IMR-90 (cell line): ENCODE measurements around the gene ACAT2. TPM values are rescaled to one million over a fixed set of nuclear protein-coding genes. Genes with fewer than 3 reads are reported as not detected.

Experiments used
- ATAC-seq: fragments of 200-7000 bp; cut with Tn5 transposase; 2 replicates; pipeline ENCODE4 v1.9.1; 2020; ENCODE audit warnings: low read depth, mild to moderate bottlenecking, moderate library complexity
- BruUV-seq: library from RNA; stranded (reverse); fragments of 400-500 nt; replicated peaks from 2 replicates; lab custom pipeline; 2021; lab: Mats Ljungman, UMichigan
- CTCF ChIA-PET: fragments of 300-600 bp; formaldehyde crosslinking; extraction: SDS; loops from one replicate; lab custom pipeline; 2021; ENCODE audit warnings: antibody characterized with exemption; lab: Yijun Ruan, JAX
- POLR2A ChIA-PET: fragments of 300-600 bp; sonication (Branson Sonifier 250); formaldehyde crosslinking; loops from one replicate; lab custom pipeline; 2022; ENCODE audit warnings: antibody characterized with exemption; ENCODE audit not compliant: unreplicated experiment; lab: Charles Lee
- DNase-seq: peaks from one replicate; pipeline ENCODE4 v3.0.0; 2013
- H2AFZ ChIP-seq: replicated peaks from 2 replicates; pipeline ENCODE3; 2013; ENCODE audit warnings: low read length, mild to moderate bottlenecking; ENCODE audit not compliant: poor library complexity
- H2AK5ac ChIP-seq: 2 replicates; pipeline ENCODE4 v1.6.1; 2013; ENCODE audit warnings: low read depth, low read length, inconsistent platforms
- H2AK9ac ChIP-seq: replicated peaks from 2 replicates; pipeline ENCODE3; 2013; ENCODE audit warnings: mild to moderate bottlenecking, low read depth, low read length, moderate library complexity; ENCODE audit not compliant: poor library complexity
- H2BK120ac ChIP-seq: 2 replicates; pipeline ENCODE4 v1.6.1; 2013; ENCODE audit warnings: low read depth, low read length, inconsistent platforms
- H2BK15ac ChIP-seq: 3 replicates; pipeline ENCODE4 v1.6.1; 2013; ENCODE audit warnings: low read depth, low read length, inconsistent platforms
- H2BK20ac ChIP-seq: 2 replicates; pipeline ENCODE4 v1.6.1; 2013; ENCODE audit warnings: low read depth, mild to moderate bottlenecking, inconsistent platforms, low read length, moderate library complexity
- H2BK5ac ChIP-seq: 2 replicates; pipeline ENCODE4 v1.6.1; 2013; ENCODE audit warnings: mild to moderate bottlenecking, low read depth, low read length, inconsistent platforms; ENCODE audit not compliant: poor library complexity, severe bottlenecking
- H3K14ac ChIP-seq: replicated peaks from 2 replicates; pipeline ENCODE4 v1.6.1; 2013; ENCODE audit warnings: low read depth, low read length, inconsistent platforms
- H3K18ac ChIP-seq: 2 replicates; pipeline ENCODE4 v1.6.1; 2013; ENCODE audit warnings: low read depth, low read length, control low read depth
- H3K23ac ChIP-seq: 2 replicates; pipeline ENCODE4 v1.6.1; 2013; ENCODE audit warnings: low read depth, low read length, inconsistent platforms
- H3K27ac ChIP-seq: 2 replicates; pipeline ENCODE4 v1.5.1; 2013; ENCODE audit warnings: mild to moderate bottlenecking, control low read depth, low read length; ENCODE audit not compliant: insufficient read depth
- H3K27me3 ChIP-seq: 2 replicates; pipeline ENCODE4 v1.6.1; 2013; ENCODE audit warnings: low read length; ENCODE audit not compliant: control insufficient read depth, insufficient read depth
- H3K36me3 ChIP-seq: 2 replicates; pipeline ENCODE4 v1.6.1; 2013; ENCODE audit warnings: low read length, mixed read lengths; ENCODE audit not compliant: control insufficient read depth, insufficient read depth
- H3K4ac ChIP-seq: 2 replicates; pipeline ENCODE4 v1.6.1; 2013; ENCODE audit warnings: low read depth, low read length, inconsistent platforms
- H3K4me1 ChIP-seq: 2 replicates; pipeline ENCODE4 v1.6.1; 2013; ENCODE audit warnings: low read length, mixed read lengths; ENCODE audit not compliant: control insufficient read depth, insufficient read depth
- H3K4me2 ChIP-seq: 2 replicates; pipeline ENCODE4 v1.6.1; 2013; ENCODE audit warnings: low read depth, mild to moderate bottlenecking, control low read depth, low read length, moderate library complexity
- H3K4me3 ChIP-seq: 2 replicates; pipeline ENCODE4 v1.5.1; 2013; ENCODE audit warnings: low read depth, mild to moderate bottlenecking, control low read depth, low read length, moderate library complexity; ENCODE audit not compliant: insufficient read depth
- H3K56ac ChIP-seq: 2 replicates; pipeline ENCODE4 v1.6.1; 2013; ENCODE audit warnings: low read length, inconsistent platforms; ENCODE audit not compliant: insufficient read depth; ENCODE audit errors: extremely low read depth
- H3K79me1 ChIP-seq, 2 experiments: 2 replicates each; pipeline ENCODE4 v1.6.1; 2013; ENCODE audit warnings: low read length in 2 of 2, inconsistent platforms in 1 of 2, low read depth in 1 of 2
- H3K9ac ChIP-seq: 2 replicates; pipeline ENCODE4 v1.6.1; 2013; ENCODE audit warnings: low read depth, low read length, control low read depth
- H3K9me1 ChIP-seq: 2 replicates; pipeline ENCODE4 v1.6.1; 2013; ENCODE audit warnings: low read length, inconsistent platforms; ENCODE audit not compliant: insufficient read depth
- H3K9me3 ChIP-seq: 2 replicates; pipeline ENCODE4 v1.6.1; 2013; ENCODE audit warnings: low read length; ENCODE audit not compliant: control insufficient read depth, insufficient read depth
- H4K20me1 ChIP-seq: 2 replicates; pipeline ENCODE4 v1.6.1; 2013; ENCODE audit warnings: low read length, inconsistent platforms; ENCODE audit not compliant: insufficient read depth
- H4K5ac ChIP-seq: 2 replicates; pipeline ENCODE4 v1.6.1; 2013; ENCODE audit warnings: mild to moderate bottlenecking, low read depth, low read length, control low read depth
- H4K8ac ChIP-seq, 2 experiments: 2 replicates each; pipeline ENCODE4 v1.6.1; 2013; ENCODE audit warnings: low read depth in 2 of 2, low read length in 2 of 2, control low read depth in 1 of 2, inconsistent platforms in 1 of 2
- H4K91ac ChIP-seq: 2 replicates; pipeline ENCODE4 v1.6.1; 2013; ENCODE audit warnings: low read depth, low read length, inconsistent platforms; ENCODE audit not compliant: insufficient read depth
- BHLHE40 ChIP-seq: fragments of 150-350 bp; IDR thresholded peaks from 2 replicates; pipeline ENCODE4 v1.6.1; 2016; ENCODE audit warnings: mild to moderate bottlenecking, low read depth, low read length
- CEBPB ChIP-seq: IDR thresholded peaks from 2 replicates; pipeline ENCODE4 v1.6.1; 2012; ENCODE audit warnings: low read depth, low read length, improper control_type of control experiment
- CHD1 ChIP-seq: IDR thresholded peaks from 2 replicates; pipeline ENCODE4 v1.6.1; 2012; ENCODE audit warnings: low read depth, low read length, improper control_type of control experiment
- CTCF ChIP-seq: conservative IDR thresholded peaks from 2 replicates; pipeline ENCODE4 v1.5.1; 2012; ENCODE audit warnings: mild to moderate bottlenecking, low read depth, low read length, improper control_type of control experiment
- ELK1 ChIP-seq: fragments of 150-350 bp; IDR thresholded peaks from 2 replicates; pipeline ENCODE4 v1.6.1; 2016; ENCODE audit warnings: low read depth, mild to moderate bottlenecking, low read length, moderate library complexity, borderline replicate concordance
- FOS ChIP-seq: fragments of 150-350 bp; IDR thresholded peaks from 2 replicates; pipeline ENCODE4 v1.6.1; 2016; ENCODE audit warnings: low read depth, low read length
- MAFK ChIP-seq: IDR thresholded peaks from 2 replicates; pipeline ENCODE4 v1.6.1; 2012; ENCODE audit warnings: low read depth, low read length, improper control_type of control experiment
- MAZ ChIP-seq: IDR thresholded peaks from 2 replicates; pipeline ENCODE4 v1.6.1; 2012; ENCODE audit warnings: low read depth, mild to moderate bottlenecking, low read length, improper control_type of control experiment, moderate library complexity, borderline replicate concordance
- MXI1 ChIP-seq: IDR thresholded peaks from 2 replicates; pipeline ENCODE4 v1.6.1; 2012; ENCODE audit warnings: low read depth, mild to moderate bottlenecking, low read length, moderate library complexity, borderline replicate concordance
- NFE2L2 ChIP-seq: fragments of 150-350 bp; IDR thresholded peaks from 2 replicates; pipeline ENCODE4 v1.6.1; 2016; ENCODE audit warnings: low read depth, mild to moderate bottlenecking, low read length
- POLR2A ChIP-seq: IDR thresholded peaks from 2 replicates; pipeline ENCODE4 v1.6.1; 2012; ENCODE audit warnings: mild to moderate bottlenecking, low read depth, low read length
- RAD21 ChIP-seq: IDR thresholded peaks from 2 replicates; pipeline ENCODE4 v1.6.1; 2012; ENCODE audit warnings: low read length, improper control_type of control experiment
- RCOR1 ChIP-seq: IDR thresholded peaks from 2 replicates; pipeline ENCODE4 v1.6.1; 2012; ENCODE audit warnings: mild to moderate bottlenecking, low read length, improper control_type of control experiment; ENCODE audit not compliant: insufficient replicate concordance
- RFX5 ChIP-seq: IDR thresholded peaks from 2 replicates; pipeline ENCODE4 v1.8.0; 2012; ENCODE audit warnings: low read depth, mild to moderate bottlenecking, low read length, moderate library complexity
- SMC3 ChIP-seq: fragments of 150-350 bp; IDR thresholded peaks from 2 replicates; pipeline ENCODE4 v1.6.1; 2016; ENCODE audit warnings: low read depth, mild to moderate bottlenecking, antibody characterized with exemption, low read length, moderate library complexity
- WGBS, 2 experiments: methylation state at CpG; one replicate each; pipeline versions ENCODE4 v1.1.5 to v1.1.7; 2013; ENCODE audit warnings: missing lambda C conversion rate in 2 of 2; ENCODE audit not compliant: insufficient read length in 1 of 2; ENCODE audit errors: extremely low coverage in 2 of 2; 5-methylcytosine and 5-hydroxymethylcytosine counted together
- dilution Hi-C: fragments of 300-500 bp; cut with HindIII; formaldehyde crosslinking; loops from one replicate; pipeline ENCODE4 v1.14.3; 2018; ENCODE audit warnings: low sequenced_read_pairs; ENCODE audit not compliant: unreplicated experiment
- in situ Hi-C: fragments of 300-500 bp; cut with MboI; formaldehyde crosslinking; loops from 3 replicates; pipeline ENCODE4 v1.14.3; 2019; ENCODE audit warnings: low sequenced_read_pairs, inconsistent platforms, mixed read lengths
- intact Hi-C: fragments of 100-400 bp; cut with micrococcal nuclease; formaldehyde crosslinking; loops from 2 replicates; pipeline ENCODE4 v1.10.0; 2022
- polyA plus RNA-seq, 3 experiments: library from polyadenylated mRNA; depleted of rRNA; stranded (reverse); fragments of >200 nt; gene quantifications; 2 replicates each; pipeline ENCODE4 v1.2.3, GENCODE V29; 2012; ENCODE audit warnings: low replicate concordance in 1 of 3
- total RNA-seq: library from RNA; depleted of rRNA; stranded (reverse); fragments of >200 nt; gene quantifications from 2 replicates; pipeline ENCODE4 v1.2.3, GENCODE V29; 2012
- TF ChIP-seq, protein P1 (sequence below): fragments of 150-350 bp; IDR thresholded peaks from 2 replicates; pipeline ENCODE4 v1.6.1; 2017; ENCODE audit warnings: mild to moderate bottlenecking, antibody characterized with exemption, low read length, low read depth

ACAT2 gene
- total and polyA plus RNA-seq, 2 of the 4 experiments (the other 2 are of a cell fraction) = 30.5 to 45.2 TPM

- no peak overlapping the region for H4K5ac ChIP-seq
Measured at GRCh38 chr6:159809149-159809548, 47.3 kb downstream of the ACAT2 start.

More at GRCh38 chr6:159809149-159809548, 47.3 kb downstream of the ACAT2 start:
- no peaks in the 10 kb centered on the region for H3K79me1 ChIP-seq
- H3K4ac ChIP-seq = no peak overlapping the region
- H3K36me3 ChIP-seq = no peaks in the 10 kb centered on the region
- in situ Hi-C loops = loop anchor here (25.0 kb wide), 1 partner anchor 622 kb away; no protein-coding TSS in a partner anchor
- no peak overlapping the region for H2AFZ ChIP-seq
- no peak overlapping the region for H3K14ac ChIP-seq
- H3K18ac ChIP-seq = no peak overlapping the region
- no peak overlapping the region for H2BK15ac ChIP-seq
- intact Hi-C loops = no loop called here
- DNase-seq (no peak), ATAC-seq (no peak)
- dilution Hi-C loops = no loop called here
- H3K27ac ChIP-seq = no peak overlapping the region
- 0 out of 2 replicates have a peak, but pooled peaks cover under 1% of the 10 kb centered on the region for H3K27me3 ChIP-seq
- H4K8ac ChIP-seq = no peak overlapping the region
- H3K9me1 ChIP-seq = no peaks in the 10 kb centered on the region
- H2BK20ac ChIP-seq = no peak overlapping the region
- no peak overlapping the region for H2BK5ac ChIP-seq
- H3K4me1 ChIP-seq = no peaks in the 10 kb centered on the region
- no peak overlapping the region for H3K9ac ChIP-seq
- H4K20me1 ChIP-seq = no peaks in the 10 kb centered on the region
- TF ChIP-seq MAFK = no peak
- no peak for TF ChIP-seq NFE2L2
- no peak for TF ChIP-seq MAZ
- no peak for TF ChIP-seq RAD21
- TF ChIP-seq RCOR1 = no peak
- TF ChIP-seq CHD1 = no peak
- TF ChIP-seq, protein P1, sequence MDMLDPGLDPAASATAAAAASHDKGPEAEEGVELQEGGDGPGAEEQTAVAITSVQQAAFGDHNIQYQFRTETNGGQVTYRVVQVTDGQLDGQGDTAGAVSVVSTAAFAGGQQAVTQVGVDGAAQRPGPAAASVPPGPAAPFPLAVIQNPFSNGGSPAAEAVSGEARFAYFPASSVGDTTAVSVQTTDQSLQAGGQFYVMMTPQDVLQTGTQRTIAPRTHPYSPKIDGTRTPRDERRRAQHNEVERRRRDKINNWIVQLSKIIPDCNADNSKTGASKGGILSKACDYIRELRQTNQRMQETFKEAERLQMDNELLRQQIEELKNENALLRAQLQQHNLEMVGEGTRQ = no peak
- no peak for TF ChIP-seq SMC3
- no peak for TF ChIP-seq CEBPB
- TF ChIP-seq RFX5 = no peak
- TF ChIP-seq MXI1 = no peak
- no peak for TF ChIP-seq POLR2A
- no peak for TF ChIP-seq CTCF
- TF ChIP-seq ELK1 = no peak
- no peak for TF ChIP-seq BHLHE40
- no peak for TF ChIP-seq FOS
- H3K4me3 ChIP-seq = no peak overlapping the region
- ChIA-PET POLR2A (no interaction called here), CTCF (interaction anchor here (0.7 kb wide), 1 partner anchor 143 kb away, joined by 7 read pairs; no protein-coding TSS in a partner anchor)
- H3K9me3 ChIP-seq = no peaks in the 10 kb centered on the region
- H2AK9ac ChIP-seq = no peak overlapping the region
- no CpG with 5 or more reads among the region's 4 CpGs for WGBS, 2 experiments
- H3K56ac ChIP-seq = no peak overlapping the region
- H4K91ac ChIP-seq = no peak overlapping the region
- BruUV-seq = no TSS peak
- no peak overlapping the region for H3K4me2 ChIP-seq
- H2BK120ac ChIP-seq = no peak overlapping the region
- H2AK5ac ChIP-seq = no peak overlapping the region
- H3K23ac ChIP-seq = no peak overlapping the region
